ENCODE measurements around the gene AGTR1.

Gene AGTR1

GRCh38 chr3:148711981-148712666 lies 14.4 kb downstream of the AGTR1 start:
- TF ChIP-seq CTCF (IDR thresholded peaks at IDR 0.05; ENCODE audit: insufficient read depth, low read length, poor library complexity, severe bottlenecking) = no peak
- Histone ChIP-seq H3K27me3 (replicated peaks; ENCODE audit: control insufficient read depth, insufficient read depth, low read length) (no peaks in the 10 kb centered on the region), H3K36me3 (ENCODE audit: control insufficient read depth, insufficient read depth, low read length) (no peaks in the 10 kb centered on the region), H3K4me3 (replicated peaks; ENCODE audit: low read depth, low read length) (no peak overlapping the region)
- DNase-seq (ENCODE audit: extremely low read depth, insufficient read length) = no peak

- TF ChIP-seq CTCF (IDR thresholded peaks at IDR 0.05; ENCODE audit: insufficient read depth, low read length, poor library complexity, severe bottlenecking) = no peak
- Histone ChIP-seq H3K36me3 (ENCODE audit: control insufficient read depth, insufficient read depth, low read length) (no peaks in the 10 kb centered on the region), H3K27me3 (replicated peaks; ENCODE audit: control insufficient read depth, insufficient read depth, low read length) (no peaks in the 10 kb centered on the region), H3K4me3 (replicated peaks; ENCODE audit: low read depth, low read length) (no peak overlapping the region)
- DNase-seq (ENCODE audit: extremely low read depth, insufficient read length) = no peak
Observed at GRCh38 chr3:148714521-148714920, 16.8 kb downstream of the AGTR1 start.

- DNase-seq (ENCODE audit: extremely low read depth, insufficient read length) = no peak
Observed at GRCh38 chr3:148716657-148717056, 19.0 kb downstream of the AGTR1 start.

GRCh38 chr3:148717885-148718561 lies 20.3 kb downstream of the AGTR1 start:
- H3K36me3 ChIP-seq (ENCODE audit: control insufficient read depth, insufficient read depth, low read length) = no peaks in the 10 kb centered on the region
- no peaks in the 10 kb centered on the region for H3K27me3 ChIP-seq (replicated peaks; ENCODE audit: control insufficient read depth, insufficient read depth, low read length)
- DNase-seq (ENCODE audit: extremely low read depth, insufficient read length) = no peak
- H3K4me3 ChIP-seq (replicated peaks; ENCODE audit: low read depth, low read length) = no peak overlapping the region
- TF ChIP-seq CTCF (IDR thresholded peaks at IDR 0.05; ENCODE audit: insufficient read depth, low read length, poor library complexity, severe bottlenecking) = no peak

More at GRCh38 chr3:148716657-148717056, 19.0 kb downstream of the AGTR1 start:
- Histone ChIP-seq H3K36me3 (ENCODE audit: control insufficient read depth, insufficient read depth, low read length) (no peaks in the 10 kb centered on the region), H3K27me3 (replicated peaks; ENCODE audit: control insufficient read depth, insufficient read depth, low read length) (no peaks in the 10 kb centered on the region), H3K4me3 (replicated peaks; ENCODE audit: low read depth, low read length) (no peak overlapping the region)
- TF ChIP-seq CTCF (IDR thresholded peaks at IDR 0.05; ENCODE audit: insufficient read depth, low read length, poor library complexity, severe bottlenecking) = no peak

GRCh38 chr3:148718982-148719862 lies 21.5 kb downstream of the AGTR1 start:
- Histone ChIP-seq H3K36me3 (ENCODE audit: control insufficient read depth, insufficient read depth, low read length) (no peaks in the 10 kb centered on the region), H3K27me3 (replicated peaks; ENCODE audit: control insufficient read depth, insufficient read depth, low read length) (no peaks in the 10 kb centered on the region), H3K4me3 (replicated peaks; ENCODE audit: low read depth, low read length) (no peak overlapping the region)
- TF ChIP-seq CTCF (IDR thresholded peaks at IDR 0.05; ENCODE audit: insufficient read depth, low read length, poor library complexity, severe bottlenecking) = no peak
- no peak for DNase-seq (ENCODE audit: extremely low read depth, insufficient read length)

Data from GM06990 (cell line).